ENCODE results near the gene MAP4K5. TPM values are rescaled to one million over a fixed set of nuclear protein-coding genes. Genes with fewer than 3 reads are reported as not detected.

Gene MAP4K5
- total RNA-seq, 2 donors from 2014 or later = 45.0 to 60.3 TPM

GRCh38 chr14:50388256-50388931 is 144.0 kb downstream of the MAP4K5 start:
- no peak overlapping the region for H3K9ac ChIP-seq (ENCODE audit: extremely low read depth, low read length, poor library complexity, severe bottlenecking)
- H3K4me1 ChIP-seq (ENCODE audit: control insufficient read depth, insufficient read depth, low read length) = no peaks in the 10 kb centered on the region
- H3K27me3 ChIP-seq (ENCODE audit: control insufficient read depth, insufficient read depth, low read length, poor library complexity, severe bottlenecking) = no peaks in the 10 kb centered on the region
- no peaks in the 10 kb centered on the region for H3K36me3 ChIP-seq (ENCODE audit: control insufficient read depth, insufficient read depth, low read length)
- no peaks in the 10 kb centered on the region for H3K36me3 Mint-ChIP-seq (ENCODE audit: low read depth)
- peaks cover 5% of the 10 kb centered on the region for H3K27me3 Mint-ChIP-seq (ENCODE audit: insufficient read depth)
- H3K4me1 Mint-ChIP-seq = peaks cover 13% of the 10 kb centered on the region
- no peak overlapping the region for H3K27ac Mint-ChIP-seq
- DNase-seq = peak; percentile 81
- no peaks in the 10 kb centered on the region for H3K9me3 Mint-ChIP-seq
- no peak overlapping the region for H3K27ac ChIP-seq (ENCODE audit: low read depth, low read length)
- WGBS, 2 experiments (ENCODE audit: insufficient coverage in 1 of 2, insufficient read length in 1 of 2) = 59 to 73% methylated on average over 8 to 9 of the region's 9 CpGs
- H3K9me3 ChIP-seq (ENCODE audit: control insufficient read depth, low read length) = no peaks in the 10 kb centered on the region
- H3K4me3 Mint-ChIP-seq = no peak overlapping the region
- peak; percentile 50 for TF ChIP-seq CTCF (conservative IDR thresholded peaks at IDR 0.05)
- H3K4me3 ChIP-seq (ENCODE audit: low read length) = no peak overlapping the region

- Mint-ChIP-seq H3K4me1 (peaks cover 14% of the 10 kb centered on the region), H3K27ac (no peak overlapping the region), H3K4me3 (no peak overlapping the region), H3K9me3 (no peaks in the 10 kb centered on the region), H3K27me3 (ENCODE audit: insufficient read depth) (peaks cover 1% of the 10 kb centered on the region), H3K36me3 (ENCODE audit: low read depth) (no peaks in the 10 kb centered on the region)
- Histone ChIP-seq H3K4me3 (ENCODE audit: low read length) (no peak overlapping the region), H3K27ac (ENCODE audit: low read depth, low read length) (no peak overlapping the region), H3K9me3 (ENCODE audit: control insufficient read depth, low read length) (no peaks in the 10 kb centered on the region), H3K4me1 (ENCODE audit: control insufficient read depth, insufficient read depth, low read length) (no peaks in the 10 kb centered on the region), H3K36me3 (ENCODE audit: control insufficient read depth, insufficient read depth, low read length) (no peaks in the 10 kb centered on the region), H3K27me3 (ENCODE audit: control insufficient read depth, insufficient read depth, low read length, poor library complexity, severe bottlenecking) (no peaks in the 10 kb centered on the region), H3K9ac (ENCODE audit: extremely low read depth, low read length, poor library complexity, severe bottlenecking) (no peak overlapping the region)
- 96 to 100% methylated on average over 1 of the region's 1 CpG for WGBS, 2 experiments (ENCODE audit: insufficient coverage in 1 of 2, insufficient read length in 1 of 2)
- DNase-seq = no peak
- no peak for TF ChIP-seq CTCF (conservative IDR thresholded peaks at IDR 0.05)
Observed at GRCh38 chr14:50387548-50387947, 144.8 kb downstream of the MAP4K5 start.

- H3K27me3 Mint-ChIP-seq (ENCODE audit: insufficient read depth) = no peaks in the 10 kb centered on the region
- WGBS, 2 experiments (ENCODE audit: insufficient coverage in 1 of 2, insufficient read length in 1 of 2) = 75% methylated on average over 1 of the region's 3 CpGs; no CpG with 5 or more reads in 1 of the 2 experiments
Observed at GRCh38 chr14:50383618-50384225, 148.6 kb downstream of the MAP4K5 start.

More at GRCh38 chr14:50383618-50384225, 148.6 kb downstream of the MAP4K5 start:
- H3K27ac Mint-ChIP-seq = no peak overlapping the region
- DNase-seq = no peak
- H3K4me3 Mint-ChIP-seq = no peak overlapping the region
- no peaks in the 10 kb centered on the region for H3K27me3 ChIP-seq (ENCODE audit: control insufficient read depth, insufficient read depth, low read length, poor library complexity, severe bottlenecking)
- peak; percentile 45 for TF ChIP-seq CTCF (conservative IDR thresholded peaks at IDR 0.05)
- H3K9ac ChIP-seq (ENCODE audit: extremely low read depth, low read length, poor library complexity, severe bottlenecking) = no peak overlapping the region
- no peaks in the 10 kb centered on the region for H3K36me3 ChIP-seq (ENCODE audit: control insufficient read depth, insufficient read depth, low read length)
- H3K4me1 Mint-ChIP-seq = peaks cover 17% of the 10 kb centered on the region
- no peaks in the 10 kb centered on the region for H3K9me3 Mint-ChIP-seq
- no peaks in the 10 kb centered on the region for H3K9me3 ChIP-seq (ENCODE audit: control insufficient read depth, low read length)
- no peak overlapping the region for H3K27ac ChIP-seq (ENCODE audit: low read depth, low read length)
- no peaks in the 10 kb centered on the region for H3K36me3 Mint-ChIP-seq (ENCODE audit: low read depth)
- no peaks in the 10 kb centered on the region for H3K4me1 ChIP-seq (ENCODE audit: control insufficient read depth, insufficient read depth, low read length)
- no peak overlapping the region for H3K4me3 ChIP-seq (ENCODE audit: low read length)

All from endodermal cell (in vitro differentiated cells).